Stimulated activated CD4-positive, alpha-beta T cell treated with anti-CD3 and anti-CD28 coated beads, Interleukin-12 subunit alpha, Interleukin-12 subunit beta, amount 100 ng/mL, for 24 hours (primary cell): ENCODE results near the gene QSOX2.

Experiments
- DNase-seq, 2 experiments: peaks; one replicate each; pipeline ENCODE4 v3.0.0-alpha.2; 2020; ENCODE audit warnings: low read depth in 2 of 2

Gene QSOX2

DNA sequence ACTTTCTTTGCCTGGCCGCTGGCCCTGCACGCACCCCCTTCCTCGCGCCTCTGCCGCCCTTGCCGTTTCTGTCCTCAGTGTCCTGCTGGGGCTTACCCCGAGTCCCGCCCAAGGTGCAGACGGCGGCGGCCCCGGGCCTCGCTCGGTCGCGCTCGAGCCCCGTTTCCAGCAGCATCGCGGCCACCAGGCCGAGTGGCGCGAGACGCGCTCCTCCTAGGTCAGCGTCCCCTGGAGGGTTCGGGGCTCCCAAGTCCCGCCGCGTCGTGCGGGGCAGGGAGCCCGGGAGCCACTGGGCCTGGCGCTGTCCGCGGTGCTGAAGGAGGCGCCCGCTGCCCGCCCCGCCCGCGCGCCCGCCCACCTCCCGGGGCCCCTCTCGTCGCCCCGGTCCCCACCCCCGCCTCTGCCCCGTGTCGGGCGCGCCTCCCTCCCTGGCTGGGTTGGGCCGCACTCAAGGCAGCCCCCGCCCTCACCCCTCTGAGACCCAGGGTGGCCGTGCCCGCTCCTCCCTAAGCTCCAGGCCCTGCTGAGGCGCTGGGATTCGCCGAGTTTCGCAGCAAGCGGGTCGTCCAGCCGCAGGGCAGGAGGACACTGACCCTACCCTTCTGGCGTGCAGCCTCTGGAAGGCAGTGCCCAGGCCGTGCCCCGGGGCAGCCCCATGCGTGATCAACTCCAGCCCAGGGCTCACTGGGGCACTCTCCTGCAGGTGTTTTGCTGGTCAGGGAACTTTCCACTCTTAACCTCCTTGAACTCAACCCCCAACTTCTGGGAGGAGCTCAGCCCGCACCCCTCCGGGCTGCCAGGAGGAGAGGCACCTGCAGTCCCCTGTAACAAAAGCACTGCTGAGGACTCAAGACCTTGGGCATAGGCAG lies 40.5 kb downstream of the QSOX2 start, which contains the start of gene LHX3:
Gene LHX3, minus strand, starts transcription at position 291 of the 869 bp plus-strand sequence. Its CDS starts 116 bp downstream, at position 175.
- DNase-seq, result no peak

DNA sequence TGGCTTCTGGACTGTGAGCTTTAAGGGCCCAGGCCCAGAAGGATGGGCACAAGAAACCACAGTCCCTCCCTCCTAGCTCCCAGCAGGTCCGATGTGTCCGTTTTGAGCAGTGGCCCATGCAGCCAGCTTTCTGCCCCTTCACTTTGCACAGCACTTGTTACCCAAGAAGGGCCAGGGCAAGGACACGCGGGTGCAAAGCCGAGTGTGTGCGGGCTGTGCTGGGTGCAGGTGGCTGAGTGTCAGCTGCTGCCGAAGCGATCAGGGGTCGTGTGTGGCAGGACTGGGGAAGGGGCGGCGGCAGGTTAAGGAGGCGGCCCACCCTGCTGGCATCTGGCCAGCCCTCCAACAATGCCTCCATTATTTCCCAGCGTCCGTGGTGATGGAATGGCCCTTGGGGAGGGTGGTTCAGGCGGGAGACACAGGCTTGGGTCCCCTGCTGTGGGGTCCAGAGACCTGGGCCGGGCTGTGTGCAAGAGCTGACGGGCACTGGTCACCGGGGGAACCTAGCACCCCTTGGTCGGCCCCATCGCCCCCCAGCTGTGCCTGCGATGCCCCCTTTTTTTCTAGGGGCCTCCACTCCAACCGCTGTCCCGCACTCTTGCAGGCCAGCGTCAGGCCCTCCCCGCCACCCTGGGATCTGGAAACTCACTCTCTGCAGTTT lies 41.3 kb downstream of the QSOX2 start:
- DNase-seq, result no peak

DNA sequence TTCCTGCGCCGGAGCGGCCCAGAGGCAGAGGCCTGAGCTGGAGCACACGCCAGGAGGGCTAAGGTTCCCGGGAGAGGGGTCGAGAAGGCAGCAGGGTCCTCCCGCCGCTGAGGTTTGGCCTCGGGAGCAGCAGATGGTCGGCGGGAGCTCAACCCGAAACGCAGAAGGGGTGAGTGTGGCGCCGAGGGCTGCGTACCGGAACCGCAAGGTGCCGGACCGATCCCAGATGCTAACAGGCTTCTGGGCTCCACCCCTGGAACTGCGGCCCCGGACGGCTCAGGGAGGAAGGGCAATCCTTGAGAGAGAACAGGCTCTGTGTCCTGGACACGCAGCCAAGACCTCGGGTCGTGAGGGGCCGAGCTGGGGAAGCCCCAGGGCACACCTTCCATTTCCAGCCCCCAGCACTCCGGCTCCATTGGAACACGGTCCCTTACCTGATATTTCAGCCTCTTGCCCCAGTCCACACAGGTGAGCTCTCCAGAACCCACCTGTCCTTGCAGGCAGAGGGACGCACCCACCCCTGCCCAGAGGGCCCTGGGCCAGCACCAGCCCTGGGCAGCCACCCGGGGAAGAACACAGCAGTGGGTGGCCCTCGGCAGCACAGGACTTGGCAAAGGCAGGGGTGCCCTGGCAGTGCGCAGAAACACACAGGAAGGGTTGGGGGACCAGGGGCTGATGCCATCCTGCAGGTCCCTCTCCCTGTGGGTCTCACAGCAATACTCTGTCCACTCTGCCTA lies 42.0 kb downstream of the QSOX2 start:
- no peak for DNase-seq

DNA sequence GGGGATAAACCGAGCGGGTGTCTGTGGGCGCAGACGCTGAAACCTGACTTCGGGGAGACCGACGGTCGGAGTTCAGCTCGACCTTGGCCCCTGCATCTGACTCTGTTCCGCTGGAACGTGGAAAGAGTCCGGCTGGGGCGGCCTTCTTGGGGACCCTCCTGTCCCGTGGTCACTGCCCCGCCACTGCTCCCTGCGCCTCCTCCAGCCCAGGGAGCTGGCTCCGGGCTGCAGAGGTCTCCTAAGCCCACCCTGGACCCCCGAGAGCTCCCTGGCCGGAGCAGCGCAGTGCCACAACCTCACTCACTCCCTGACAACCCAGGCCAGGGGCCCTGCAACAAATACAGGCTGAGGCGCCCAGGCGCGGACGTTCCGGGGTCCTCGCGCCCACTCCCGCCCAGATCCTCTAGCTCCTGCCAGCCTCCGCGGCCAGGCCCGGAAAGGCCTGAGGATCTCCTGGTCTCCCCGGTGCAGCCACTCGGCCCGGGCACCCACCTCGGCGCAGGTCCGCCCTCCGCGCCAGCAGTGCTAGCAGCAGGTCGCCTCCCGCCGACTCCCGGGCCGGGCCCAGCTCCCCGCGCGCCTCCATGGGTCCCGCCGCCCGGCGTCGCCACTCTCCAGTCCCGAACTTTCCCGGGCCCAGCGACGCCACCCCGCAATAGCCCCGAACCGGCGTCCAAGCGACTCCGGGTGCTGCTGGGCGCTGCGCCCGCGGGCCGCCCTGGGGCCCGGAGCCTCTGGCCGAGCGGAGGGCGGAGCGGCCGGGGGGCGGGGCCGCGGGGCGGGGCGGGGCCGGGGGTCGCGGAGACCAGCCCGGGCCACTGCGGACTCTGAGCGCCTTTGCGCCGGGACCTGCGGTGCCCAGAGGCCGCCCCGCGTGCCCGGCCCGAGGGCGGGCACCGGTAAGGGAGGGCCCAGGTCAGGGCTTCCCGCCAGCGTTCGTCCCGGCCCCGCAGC lies 42.9 kb downstream of the QSOX2 start:
- no peak for DNase-seq

DNA sequence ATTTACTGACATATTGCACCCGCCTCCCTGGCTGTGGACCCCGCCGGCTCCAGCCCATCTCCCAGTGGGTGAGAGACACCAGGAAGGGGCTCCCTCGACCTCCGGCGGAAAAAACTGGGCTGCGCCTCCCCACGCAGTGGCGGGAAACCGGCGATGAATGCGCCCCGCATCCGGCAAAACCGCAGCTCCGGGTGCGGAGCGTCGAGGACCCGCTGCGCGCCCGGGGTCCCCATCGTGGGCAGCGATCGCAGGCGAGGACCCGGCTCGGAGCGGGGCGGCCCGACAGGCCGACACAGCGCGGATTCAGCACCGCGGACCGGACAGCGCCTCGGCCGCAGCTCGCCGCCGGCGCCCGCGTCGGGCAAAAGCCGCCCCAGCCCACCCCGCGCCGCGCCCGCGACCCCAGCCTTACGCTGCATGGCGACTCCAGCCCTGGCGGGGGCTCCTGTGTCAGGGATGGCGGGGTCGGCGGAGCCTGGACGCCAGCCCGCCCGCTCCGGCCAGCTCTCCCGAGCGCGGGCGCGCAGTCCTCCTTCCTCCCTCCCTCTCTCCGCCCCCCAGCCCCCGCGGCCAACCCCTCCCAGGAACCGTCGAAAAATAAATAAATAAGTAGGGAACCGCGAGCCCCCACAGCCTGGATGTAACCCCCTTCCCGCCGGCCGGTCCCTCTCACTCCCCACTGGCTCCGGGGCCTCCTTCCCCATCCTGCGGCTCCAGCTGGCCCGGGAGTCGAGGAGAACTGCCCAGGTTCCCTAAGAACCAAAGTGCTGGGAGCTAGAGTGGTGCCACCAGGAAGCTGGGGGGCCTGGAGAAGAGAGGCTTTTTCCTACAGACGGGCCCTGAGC lies 43.8 kb downstream of the QSOX2 start:
- DNase-seq, result no peak

DNA sequence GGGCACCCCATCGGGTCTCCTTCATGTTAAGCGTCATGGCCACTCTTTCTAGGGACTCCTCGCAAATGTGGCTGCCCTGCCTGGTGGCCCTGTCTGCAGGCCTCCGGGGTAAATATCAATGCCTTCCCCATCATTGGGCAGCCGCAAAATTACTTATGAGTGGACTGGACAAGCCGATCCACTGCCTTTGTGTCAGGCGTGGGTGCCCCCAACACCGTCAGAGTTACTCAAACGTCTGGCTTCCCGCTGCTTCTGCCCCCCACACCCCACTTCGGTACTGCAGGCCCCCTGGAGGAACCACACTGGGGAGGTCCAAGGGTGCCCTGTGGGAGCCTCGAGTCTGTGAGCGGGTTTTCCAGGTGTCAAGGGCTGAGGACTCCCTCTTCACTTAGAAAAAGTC lies 44.4 kb downstream of the QSOX2 start:
- DNase-seq, result no peak

DNA sequence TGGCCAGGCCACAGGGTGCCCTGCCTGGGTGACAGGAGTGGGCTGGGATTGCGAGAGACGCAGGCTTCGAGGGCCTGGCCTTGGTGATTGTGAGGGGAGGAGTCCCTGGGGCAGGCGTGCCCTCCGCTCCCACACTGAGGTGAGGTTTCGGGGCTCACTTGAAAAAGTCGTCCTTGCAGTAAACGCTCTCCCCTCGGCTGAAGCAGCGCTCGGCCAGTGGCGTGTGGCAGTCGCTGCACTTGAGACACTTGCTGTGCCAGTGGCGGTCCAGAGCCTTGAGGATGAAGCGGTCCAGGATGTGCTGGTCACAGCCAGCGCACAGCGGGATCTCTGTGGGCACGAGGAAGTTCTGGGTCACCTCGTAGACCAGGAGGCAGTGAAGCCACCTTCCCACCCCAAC lies 45.2 kb downstream of the QSOX2 start:
- DNase-seq, result no peak

DNA sequence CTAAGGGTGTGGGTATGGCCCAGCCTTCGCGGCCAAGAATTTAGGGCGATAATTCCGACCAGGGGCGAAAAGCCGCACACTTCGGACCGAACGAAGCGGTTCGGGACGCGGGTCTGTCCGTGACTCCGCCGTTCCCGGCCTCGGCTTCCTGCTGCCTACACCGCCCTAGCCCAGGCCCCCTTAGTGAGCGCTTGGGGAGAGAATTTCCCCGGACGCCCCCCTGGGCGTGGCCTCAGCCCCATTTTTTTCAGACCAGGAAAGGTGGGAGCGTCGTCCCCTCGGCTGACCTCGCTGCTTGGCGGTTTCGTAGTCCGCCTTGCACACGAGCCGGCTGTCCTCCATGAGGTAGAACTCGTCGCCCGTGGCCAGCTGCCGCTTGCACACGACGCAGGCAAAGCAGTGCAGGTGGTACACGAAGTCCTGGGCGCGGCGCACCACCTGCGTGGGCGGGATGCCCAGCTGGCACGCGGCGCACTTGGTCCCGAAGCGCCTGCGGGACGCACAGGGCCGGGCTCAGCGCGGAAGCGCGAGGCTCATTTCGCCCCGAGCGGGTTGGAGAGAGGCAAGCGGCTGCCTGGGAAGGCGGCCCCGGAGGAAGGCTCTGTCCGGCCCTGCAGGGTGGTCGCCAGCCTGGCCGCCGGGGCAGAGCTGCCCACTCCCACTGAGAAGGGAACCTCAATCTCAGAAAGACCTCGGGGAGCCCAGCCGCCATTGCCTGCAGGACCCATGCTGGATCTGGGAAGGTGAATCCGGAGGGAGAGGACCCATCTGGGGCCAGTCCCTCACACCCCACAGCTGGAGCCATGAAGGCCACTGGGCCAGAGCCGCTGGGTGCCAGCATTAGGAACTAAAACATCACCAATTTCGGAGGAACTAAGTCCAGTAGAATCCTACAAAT lies 46.0 kb downstream of the QSOX2 start:
- DNase-seq, result no peak

DNA sequence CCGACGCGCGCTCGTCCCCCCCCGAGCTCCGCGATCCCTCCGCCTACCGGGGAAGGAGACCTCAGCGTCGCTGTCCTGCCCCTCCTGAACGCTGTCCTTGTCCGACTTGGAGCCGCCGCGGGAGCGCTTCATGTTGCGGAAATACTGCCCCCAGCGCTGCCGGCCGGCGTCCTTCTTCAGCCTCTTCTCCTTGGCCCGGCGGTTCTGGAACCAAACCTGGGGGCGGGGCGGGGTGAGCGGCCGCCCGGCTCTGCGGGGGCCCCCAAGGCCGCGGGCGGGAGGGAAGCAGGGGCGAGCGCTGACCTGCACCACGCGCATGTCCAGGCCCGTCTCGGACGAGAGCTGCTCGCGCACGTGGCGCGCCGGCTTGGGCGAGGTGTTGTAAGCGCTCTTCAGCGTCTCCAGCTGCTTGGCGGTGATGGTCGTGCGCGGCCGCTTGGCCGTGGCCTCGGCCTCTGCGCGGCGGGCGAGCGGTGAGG lies 47.0 kb downstream of the QSOX2 start:
- DNase-seq, result no peak

DNA sequence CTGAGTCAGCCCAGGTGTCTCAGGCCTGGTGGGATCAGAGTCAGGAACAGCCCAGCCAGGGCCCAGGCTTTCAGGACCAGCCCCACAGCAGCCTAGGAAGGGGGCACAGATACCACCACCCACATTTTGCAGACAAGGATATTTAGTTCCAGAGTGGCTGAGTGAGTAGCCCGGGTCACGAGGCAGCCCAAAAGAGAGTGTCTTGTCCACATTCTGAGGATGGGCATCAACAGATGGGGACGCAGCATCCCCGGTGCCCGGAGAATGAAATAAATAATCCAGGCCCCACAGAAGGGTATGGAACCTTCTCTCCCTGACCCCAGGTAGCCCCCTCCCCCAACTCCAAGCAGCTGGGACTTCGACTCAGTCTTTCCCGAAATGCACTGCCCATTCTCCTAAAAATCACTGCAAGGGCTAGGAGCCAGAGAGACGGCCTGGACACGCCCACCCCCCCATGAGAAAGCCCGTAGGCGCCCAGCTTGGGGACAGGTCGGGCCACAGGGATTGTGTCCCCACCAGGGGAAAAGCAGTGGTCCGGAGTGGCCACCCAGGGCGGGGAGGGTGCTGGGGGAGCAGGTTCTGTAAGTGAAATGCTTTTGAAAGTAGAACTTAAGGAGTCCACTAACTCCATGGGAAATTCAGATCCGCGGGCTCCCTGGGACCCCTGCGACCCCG lies 47.5 kb downstream of the QSOX2 start:
- DNase-seq, result no peak

DNA sequence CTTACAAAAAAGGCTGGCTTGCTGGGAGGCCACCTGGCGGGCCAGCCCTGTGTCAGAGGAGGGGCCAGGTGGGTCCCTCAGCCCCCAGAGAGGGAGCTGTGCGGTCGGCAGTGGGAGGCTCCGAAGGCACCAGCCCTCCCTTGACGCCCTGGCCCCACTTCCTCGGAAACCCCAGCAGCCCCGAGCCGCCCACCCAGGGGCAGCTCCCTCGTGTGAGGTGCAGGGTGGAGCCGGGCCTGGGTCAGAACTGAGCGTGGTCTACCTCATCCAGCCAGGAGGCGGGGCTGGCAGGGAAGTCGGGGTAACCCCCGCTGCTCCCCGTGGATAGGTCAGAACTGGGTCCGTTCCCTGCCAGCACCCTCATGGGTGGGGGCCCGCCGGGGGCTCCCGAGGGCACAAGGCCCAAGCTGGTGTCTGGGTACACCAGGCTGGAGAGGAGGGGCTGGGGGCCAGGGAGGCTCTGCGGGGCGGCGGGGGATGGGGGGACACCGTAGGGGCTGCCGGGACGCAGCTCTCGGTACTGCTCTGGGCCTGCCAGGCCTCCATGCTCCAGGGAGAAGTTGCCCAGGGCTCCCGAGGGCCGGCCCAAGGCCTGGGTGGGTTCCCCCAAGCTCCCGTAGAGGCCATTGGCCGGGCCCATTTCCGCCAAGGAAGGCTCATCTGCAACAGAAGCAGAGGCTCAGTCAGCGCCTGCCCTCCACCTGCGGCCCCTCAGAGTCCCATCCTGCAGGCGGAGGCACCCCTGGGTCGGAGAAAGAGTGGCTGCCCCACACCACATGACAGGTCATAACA lies 48.3 kb downstream of the QSOX2 start:
- no peak for DNase-seq

DNA sequence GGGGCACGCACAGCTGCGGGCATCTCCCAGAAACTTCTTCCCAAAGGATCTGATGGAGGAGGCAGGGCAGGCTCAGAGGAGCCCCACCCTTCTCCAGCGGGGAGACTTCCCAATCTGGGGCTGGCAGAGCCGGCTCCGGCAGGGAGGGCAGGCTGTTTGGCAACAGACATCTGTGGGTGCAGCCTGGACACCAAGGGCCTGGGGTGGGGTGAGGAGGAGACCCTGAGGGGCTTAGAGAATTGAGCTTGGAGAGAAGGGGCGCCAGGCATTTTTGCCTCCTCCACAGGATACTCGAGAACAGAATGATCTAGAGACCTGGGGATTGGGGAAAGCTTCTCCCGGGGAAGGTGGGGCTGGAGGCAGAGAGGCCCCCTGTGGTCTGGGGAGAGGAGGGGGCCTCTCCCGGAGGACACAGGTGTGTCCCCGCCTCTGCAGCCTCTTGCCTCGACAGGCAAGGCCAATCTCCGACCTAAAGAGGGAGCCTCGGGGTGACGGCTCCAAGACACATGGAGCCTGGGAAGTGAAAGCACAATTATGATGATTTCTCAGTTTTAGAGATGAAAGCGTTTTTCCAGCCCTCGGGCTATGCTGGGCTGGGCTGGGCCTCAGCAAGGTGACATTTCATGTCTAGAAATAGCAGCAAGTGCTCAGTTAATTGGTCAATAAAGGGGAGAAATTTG lies 49.1 kb downstream of the QSOX2 start:
- DNase-seq, result no peak

DNA sequence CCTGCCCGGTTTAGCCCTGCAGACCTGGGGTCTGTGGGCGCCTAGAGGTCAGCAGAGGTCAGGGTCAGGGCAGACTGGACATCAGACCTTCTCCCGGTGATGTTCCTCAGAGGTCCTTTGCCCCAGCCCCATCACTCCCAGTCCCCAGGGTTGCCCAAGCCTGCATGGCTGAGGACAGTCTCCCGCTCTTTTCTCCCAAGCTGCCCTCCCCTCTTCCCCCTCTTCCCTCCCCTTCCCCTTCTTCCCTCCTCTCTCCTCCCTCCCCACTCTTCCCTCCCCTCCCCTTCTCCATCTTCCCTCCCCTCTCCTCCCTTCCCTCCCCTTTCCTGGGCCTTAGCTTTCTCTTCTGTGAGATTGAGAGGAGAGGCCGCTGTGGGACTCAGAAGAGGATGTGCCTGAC lies 51.1 kb downstream of the QSOX2 start:
- DNase-seq, result no peak

DNA sequence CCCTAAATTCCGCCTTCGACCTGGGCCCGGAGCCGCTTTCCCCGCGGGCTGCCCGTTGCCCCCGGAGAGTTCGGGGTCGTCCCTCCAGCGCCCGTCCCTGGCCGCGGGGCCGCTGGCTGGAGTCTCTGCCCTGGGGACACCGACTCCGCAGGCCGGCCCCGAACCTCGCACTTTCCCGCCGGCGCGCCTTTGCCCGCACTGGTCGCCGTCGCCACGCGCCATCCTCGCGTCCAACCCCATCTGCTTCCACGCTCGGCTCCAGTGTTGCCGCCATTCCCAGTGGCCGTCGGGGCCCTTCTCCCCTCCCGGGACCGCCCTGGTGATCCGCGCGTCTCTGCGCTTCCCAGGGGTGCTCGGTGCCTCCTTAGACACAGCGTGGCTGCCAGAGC lies 51.7 kb downstream of the QSOX2 start:
- DNase-seq, result no peak

DNA sequence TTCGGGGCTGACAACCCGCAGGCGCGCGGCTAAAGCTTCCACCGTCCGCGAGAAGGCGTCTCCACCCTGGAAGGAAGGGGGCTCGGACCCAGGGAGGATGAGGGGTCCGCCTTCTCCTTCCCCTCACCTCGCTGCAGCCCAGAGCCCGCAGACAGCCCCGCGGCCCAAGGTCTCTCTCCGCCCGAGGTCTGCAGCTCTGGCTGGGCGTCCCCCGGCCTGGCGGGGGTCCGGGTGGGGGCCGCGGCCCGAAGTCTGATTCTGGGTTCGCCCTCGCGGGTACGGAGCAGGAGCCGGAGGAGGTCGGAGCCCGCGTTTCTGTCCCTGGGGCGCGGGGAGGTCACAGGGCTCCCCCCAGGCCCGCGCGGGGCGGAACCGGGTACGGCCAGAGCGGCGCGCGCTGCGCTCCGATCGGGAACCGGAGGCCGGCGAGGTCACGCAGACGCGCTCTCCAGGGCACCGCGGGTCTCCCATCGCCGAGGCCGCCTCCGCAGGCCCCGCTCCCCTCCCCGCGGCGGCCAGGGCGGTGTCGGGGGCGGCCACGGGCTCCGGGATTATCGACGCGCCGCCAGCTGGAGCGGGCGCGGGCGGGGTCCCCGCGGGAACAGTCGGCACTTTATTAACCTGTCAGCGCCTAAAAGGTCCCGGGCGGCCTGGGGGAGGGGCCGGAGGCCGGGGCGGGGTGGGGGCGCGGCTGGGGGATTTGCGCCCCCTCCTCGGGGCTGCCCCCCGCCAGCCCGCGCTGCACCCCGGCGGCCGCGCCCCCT lies 52.3 kb downstream of the QSOX2 start:
- DNase-seq, result no peak

DNA sequence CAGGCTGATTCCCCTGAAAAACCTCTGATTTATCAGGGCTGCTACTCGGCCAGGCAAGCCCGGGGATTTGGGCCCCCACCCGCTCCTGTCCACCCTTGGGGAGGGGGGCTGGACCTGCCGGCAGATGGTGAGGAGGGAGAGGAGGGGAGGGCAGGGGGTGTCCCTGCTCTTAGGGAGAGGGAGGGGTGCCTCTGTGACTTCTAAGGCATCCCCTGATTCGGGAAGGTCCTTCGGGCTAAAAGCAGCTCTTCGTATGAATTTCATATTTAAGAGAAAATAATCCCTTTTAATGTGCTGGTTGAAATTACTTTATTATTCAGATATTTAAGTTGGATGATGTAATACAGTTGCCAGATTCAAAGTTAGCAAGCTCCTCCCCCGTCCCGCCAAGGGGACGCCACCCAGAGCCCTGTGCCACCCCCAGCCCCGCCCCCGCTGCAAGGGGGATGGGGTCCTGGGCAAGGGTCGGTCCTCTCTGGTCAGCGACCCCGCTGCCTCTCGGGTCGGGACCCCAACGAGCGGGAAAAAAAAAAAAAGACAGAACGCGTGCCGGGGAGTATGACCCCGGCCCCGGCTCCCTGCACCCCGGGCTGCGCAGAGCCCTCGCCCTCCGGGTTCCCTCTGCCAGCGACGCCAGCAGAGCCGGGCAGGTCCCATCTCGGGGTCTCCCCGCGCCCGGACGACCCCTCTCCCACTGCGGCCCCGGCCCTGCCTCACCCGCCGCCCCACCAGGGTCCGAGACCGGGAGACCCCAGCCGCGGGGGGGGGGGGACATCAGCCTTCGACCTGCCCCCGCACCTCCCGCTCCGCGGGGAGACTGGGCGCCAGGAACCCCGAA lies 53.1 kb downstream of the QSOX2 start:
- no peak for DNase-seq
